GM19025 (cell line): Measurements from ENCODE around the gene GPI.
A peak's percentile ranks its signal among the peaks of the same experiment; 100 is the strongest.
"Not testable (repeated sequence)": the region's sequence is repeated elsewhere in the genome, so short reads cannot be mapped to it uniquely, and the experiment has no call there.

Experiments used
- ATAC-seq: cut with Tn5 transposase; IDR thresholded peaks from one replicate; pipeline ENCODE4 v1.9.1; 2021; ENCODE audit warnings: mild to moderate bottlenecking, low read depth, moderate library complexity; ENCODE audit not compliant: unreplicated experiment

The GPI gene

GRCh38 chr19:34364830-34365462, at the start of gene GPI:
TSS of gene GPI (plus strand) at chr19:34365196. CDS start at chr19:34365267, 71 bp downstream.
- ATAC-seq = peak; percentile 74

GRCh38 chr19:34316247-34316646, 48.7 kb upstream of the GPI start:
- ATAC-seq = no peak

GRCh38 chr19:34316741-34317301, 48.2 kb upstream of the GPI start:
- no peak for ATAC-seq

DNA sequence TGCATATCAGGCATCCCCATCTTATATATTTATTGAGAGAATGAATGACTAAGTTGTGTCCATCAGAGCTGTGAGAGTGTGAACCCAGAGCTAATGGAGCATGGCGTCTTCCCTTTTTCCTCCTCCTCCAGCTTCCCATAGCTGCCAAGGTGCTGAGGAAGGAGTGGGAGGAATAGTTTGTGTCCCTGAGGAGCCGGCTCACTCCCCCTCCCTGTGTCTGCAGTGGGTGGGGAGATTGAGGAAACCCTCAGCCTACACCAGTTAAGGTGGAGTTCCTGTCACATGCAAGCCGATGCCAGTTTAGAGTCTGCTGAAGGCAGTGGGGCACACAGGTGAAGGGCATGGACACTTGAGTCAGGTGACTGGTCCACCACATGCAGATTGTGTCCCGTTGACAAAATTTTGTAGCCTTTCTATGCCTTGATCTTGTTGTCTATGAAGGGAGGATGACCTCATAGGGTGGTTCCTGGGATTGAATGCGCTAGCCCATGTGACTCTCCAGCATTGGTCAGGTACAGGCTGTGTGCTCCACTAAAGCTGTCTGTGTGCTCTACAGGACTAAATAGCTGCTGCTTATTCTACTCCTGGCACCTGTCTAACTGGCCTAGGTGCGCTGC, 47.6 kb upstream of the GPI start:
- no peak for ATAC-seq

GRCh38 chr19:34319230-34319585, 45.8 kb upstream of the GPI start:
- ATAC-seq = no peak

DNA sequence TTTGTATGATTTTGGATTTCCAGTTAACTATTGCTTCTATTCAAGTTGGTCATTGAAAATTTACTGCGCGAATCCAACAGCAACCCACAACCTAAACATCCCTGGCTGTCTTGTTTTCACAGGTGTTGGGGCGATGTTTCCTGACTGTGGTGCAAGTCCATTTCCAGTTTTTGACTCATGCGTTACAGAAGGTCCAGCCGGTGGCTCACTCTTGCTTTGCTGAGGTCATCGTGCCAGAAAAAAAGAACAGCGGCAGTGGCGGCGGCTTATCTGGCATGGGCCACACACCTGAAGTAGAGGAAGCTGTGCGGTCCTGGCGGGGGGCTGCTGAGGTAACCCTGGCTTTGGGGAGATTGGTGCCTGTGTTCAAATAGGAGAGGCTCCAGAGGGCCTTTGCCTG, 45.2 kb upstream of the GPI start:
- ATAC-seq = no peak

- no peak for ATAC-seq
Observed at GRCh38 chr19:34320277-34320676, 44.7 kb upstream of the GPI start.

DNA sequence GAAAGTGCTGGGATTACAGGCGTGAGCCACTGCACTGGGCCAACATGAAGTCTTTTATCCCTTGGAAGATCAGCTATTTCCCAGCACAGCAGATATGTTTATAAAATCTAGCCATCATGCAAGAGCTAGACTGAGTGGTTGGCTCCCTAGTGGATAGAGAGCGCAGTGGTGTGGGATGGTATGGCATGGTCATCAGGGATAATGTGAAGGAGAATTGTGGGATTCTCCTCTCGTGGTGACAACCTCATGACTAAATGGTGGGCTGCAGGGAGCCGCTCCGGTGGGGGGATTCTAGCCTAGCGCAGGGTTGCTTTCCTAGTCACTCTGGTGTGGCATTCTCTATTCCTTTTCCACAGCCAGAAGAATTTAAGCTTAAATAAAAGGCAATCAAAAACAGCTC, 43.3 kb upstream of the GPI start:
- no peak for ATAC-seq

DNA sequence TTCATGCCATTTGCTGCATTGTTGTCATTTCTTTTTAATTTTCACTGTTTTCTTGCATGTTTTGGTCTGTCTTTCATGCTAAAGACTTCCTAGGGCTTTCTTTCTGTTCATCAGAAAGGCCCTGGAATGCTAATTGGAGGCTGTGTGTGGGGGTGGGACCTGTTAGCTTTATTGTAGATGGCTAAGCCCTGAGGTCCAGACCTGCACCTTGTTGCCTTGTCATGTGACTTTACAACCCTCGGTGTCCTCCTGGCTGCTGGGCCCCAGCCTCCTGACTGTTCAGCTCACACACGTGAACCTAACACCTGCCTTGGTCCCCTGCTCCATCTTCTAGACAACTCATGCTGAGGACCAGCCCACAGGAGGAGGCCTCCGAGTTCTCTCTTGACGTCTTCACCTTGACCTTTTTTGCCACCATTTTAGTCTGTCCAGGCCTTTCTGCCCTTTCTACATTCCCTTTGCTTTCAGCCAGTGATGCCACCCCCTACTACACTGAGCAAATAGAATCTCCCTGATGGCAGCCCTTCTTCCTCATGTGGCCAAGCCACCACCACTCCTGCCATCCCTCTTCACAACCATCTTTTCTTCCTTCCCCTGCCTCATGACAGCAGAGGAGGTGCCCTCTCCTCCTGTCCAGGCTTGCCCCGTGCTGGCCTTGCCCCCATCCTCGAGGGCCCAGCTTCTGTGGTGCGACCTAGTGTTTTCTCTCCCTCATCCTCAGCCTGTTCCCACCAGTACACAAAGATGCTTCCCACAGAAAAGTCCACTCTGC, 41.4 kb upstream of the GPI start:
- no peak for ATAC-seq

DNA sequence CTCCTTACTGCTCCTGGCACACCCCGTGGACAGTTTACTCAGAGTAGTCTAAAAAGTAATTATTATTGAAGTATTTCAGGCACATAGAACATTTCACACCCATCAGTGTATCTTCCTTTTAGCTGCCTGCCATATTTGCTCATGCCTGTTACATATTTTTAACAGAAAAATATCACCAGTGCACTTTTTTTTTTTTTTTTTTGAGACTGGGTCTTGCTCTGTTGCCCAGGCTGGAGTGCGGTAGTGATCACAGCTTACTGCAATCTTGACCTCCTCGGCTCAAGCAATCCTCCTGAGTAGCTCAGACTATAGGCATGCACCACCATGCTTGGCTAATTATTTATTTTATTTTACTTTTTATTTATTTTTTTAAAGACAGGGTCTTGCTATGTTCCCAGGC, 40.7 kb upstream of the GPI start:
- ATAC-seq = no peak

GRCh38 chr19:34325181-34325580, 39.8 kb upstream of the GPI start:
- no peak for ATAC-seq

GRCh38 chr19:34325981-34326787, 38.8 kb upstream of the GPI start:
- no peak for ATAC-seq

GRCh38 chr19:34327851-34328250, 37.1 kb upstream of the GPI start:
- ATAC-seq = no peak

DNA sequence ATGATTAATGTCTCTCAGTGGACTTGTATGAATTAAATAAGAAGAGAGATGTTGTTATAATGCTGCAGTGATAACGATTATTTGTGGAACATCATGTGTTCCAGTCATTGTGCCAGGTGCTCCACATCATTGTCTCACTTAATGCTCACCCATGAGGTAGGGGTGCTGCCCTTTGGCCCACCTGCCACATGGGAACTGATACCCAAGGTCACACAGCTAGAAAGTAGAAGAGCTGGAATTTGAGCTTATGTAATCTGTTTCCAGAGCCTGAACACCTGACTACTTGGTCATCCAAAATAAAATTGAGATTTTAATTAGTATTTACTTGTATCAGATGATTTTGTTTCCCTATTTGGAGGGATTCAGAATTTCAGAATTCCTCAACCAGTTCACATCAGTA, 36.0 kb upstream of the GPI start:
- no peak for ATAC-seq

DNA sequence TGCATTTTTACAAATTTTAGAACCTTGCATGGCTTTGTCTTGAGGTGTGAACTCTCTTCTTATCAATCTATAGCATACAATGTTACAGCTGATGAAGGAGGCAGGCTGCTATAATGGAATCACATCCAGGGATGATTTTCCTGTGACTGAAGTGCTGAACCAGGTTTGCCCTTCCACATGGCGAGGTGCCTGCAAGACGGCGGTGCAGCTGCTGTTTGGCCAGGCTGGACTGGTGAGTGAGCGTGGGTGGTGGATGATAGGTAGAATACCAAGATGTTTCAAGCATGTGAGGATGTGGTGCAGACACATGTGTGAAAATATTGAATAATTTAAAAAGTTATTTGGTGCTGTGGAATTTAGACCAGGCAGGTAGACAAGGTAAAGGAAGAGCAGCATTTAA, 34.9 kb upstream of the GPI start:
- ATAC-seq = no peak

DNA sequence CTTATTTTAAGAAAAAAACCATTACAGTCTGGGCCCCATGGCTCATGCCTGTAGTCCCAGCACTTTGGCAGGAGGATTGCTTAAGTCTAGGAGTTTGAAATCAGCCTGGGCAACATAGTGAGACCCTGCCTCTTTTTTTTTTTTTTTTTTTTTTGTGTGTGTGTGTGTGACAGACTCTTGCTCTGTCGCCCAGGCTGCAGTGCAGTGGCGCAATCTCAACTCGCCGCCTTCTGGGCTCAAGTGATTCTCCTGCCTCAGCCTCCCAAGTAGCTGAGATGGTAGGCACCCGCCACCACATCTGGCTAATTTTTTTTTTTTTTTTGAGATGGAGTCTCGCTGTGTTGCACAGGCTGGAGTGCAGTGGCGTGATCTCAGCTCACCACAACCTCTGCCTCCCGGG, 34.4 kb upstream of the GPI start:
- not testable (repeated sequence) for ATAC-seq

GRCh38 chr19:34331596-34331995, 33.4 kb upstream of the GPI start:
- not testable (repeated sequence) for ATAC-seq

DNA sequence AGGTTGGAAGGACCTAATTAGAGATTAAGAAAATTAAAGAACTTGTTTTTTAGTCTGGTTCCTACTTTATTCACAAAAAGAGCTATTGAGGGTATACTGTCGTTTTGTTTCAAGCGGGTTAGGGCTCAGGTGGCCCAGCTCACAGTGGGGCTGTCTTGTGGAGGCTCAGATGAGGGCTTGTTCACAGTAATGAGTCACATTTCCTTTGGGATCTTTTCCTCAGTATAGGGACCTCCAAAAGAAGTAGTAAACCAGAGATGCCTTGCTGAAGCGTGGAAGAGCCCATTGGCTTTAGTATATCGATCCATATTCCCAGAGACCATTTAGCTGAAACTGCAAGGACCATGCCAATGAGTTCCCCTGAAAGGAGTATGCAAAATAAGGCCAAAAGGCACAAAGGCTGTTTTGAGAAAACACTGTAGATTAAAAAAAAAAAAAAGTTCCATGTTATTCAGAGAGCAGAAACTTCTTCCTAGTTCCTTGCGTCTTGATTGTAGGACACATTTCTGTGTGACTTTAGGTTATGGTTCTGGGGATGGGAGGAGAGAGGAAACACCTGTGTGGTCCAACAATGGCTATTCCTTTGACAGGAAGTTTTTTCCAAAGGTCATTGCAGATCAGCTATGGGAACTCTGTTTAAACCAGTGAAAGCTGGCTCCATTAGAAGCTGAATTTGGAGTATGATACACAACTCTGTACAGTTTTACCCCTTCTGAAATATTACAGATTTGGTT, 32.8 kb upstream of the GPI start:
- no peak for ATAC-seq

GRCh38 chr19:34335914-34336313, 29.1 kb upstream of the GPI start:
- no peak for ATAC-seq

GRCh38 chr19:34336781-34337271, 28.2 kb upstream of the GPI start:
- ATAC-seq = no peak
